HG03280 (cell line): ENCODE measurements around the gene SHROOM2.
"Not testable (repeated sequence)": the region's sequence is repeated elsewhere in the genome, so short reads cannot be mapped to it uniquely, and the experiment has no call there.

Experiments
- ATAC-seq: cut with Tn5 transposase; IDR thresholded peaks from one replicate; pipeline ENCODE4 v1.9.1; 2021; ENCODE audit warnings: mild to moderate bottlenecking, moderate library complexity; ENCODE audit not compliant: unreplicated experiment

The SHROOM2 gene

DNA sequence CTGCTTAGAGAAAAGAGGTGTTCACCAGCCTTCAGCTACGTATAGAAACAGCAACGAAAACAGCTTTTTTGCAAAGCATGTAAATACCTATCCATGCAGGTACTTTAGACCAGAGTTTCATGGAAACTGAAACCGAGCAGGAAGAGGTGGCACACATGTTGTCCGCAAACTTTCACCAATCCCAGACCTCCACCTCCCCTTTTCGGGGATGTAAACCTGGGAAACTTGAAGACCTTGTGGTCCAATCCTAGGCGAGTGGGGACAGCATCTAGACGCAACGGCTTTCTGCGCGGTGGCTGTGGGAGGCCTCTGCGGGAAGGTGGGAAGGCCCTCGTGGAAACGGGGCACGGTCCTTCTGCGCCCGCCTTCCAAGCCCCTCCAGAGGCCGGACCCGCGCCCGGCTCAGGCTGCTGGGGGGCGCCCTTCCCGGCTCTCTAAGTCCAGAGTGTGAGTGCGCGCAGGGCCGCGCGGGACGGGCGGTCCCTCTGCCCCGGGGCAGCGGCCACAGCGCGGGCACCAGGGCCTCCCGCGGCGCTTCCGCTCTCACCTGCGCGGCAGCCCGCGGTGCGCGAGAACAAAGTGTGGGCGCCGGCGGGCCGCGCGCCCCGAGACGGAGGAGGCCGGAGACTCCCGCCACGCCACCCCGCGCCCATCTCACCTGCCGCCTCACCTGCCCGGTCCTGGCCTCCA is 830 bp upstream of the SHROOM2 start:
- ATAC-seq, result no peak

DNA sequence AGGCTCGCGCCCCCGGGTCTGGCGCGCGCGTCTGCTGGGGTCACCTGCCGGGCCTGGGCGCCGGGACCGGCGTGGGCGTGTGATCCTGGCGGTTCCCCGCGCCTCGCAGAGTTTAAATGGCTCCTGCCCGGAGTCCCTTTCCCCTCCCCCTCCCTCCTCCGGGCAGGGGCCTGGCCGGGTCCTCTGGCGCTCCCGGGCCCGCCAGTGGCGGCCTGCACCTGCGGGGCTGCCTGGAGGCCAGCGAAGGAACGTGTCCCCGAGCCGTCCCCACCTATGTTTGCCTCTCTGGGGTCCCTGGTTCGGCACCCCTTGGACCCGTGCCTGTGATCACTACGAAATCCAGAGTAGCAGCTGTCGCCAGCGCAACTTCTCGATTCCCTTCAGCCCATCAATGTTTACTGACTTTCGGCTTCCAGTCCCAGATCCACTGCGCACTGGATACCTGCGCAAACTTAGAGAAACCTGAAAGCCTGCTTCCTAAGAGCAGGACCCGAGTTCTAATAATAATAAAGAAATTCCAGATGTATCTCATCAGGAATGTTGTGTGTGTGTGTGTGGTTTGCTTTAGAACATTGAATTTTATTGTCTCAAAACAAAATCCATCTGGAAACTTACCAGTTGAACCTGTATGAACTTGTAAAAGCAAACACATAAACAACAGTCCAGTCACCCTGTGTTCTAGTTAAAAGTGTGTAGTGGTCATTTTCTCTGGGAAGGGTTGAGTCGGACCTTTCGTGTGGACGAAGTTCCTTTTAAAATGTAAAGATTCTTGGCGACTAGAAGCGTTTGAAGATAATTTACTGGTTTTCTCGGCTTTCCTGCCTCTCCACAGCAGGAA is 788 bp downstream of the SHROOM2 start:
- ATAC-seq, result no peak

DNA sequence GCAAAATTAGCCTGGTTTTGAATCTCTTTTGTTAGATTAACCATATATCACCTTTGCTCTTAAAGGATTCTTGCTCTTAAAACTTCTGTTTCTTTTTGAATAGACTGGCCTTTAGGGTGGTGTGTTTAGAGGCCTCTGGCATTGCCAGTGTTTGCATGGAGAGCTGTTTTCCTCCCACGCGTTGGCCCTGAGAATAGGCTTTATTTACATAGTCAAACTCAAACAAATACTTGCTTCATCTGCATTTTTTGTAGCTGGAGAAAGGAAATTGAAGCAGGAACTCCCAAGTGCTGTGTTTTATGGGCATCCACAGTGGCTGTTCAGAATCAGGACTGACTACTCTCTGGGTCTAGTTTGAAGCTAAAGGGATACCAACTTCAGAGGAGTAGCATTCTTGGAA is 2.7 kb downstream of the SHROOM2 start:
- no peak for ATAC-seq

DNA sequence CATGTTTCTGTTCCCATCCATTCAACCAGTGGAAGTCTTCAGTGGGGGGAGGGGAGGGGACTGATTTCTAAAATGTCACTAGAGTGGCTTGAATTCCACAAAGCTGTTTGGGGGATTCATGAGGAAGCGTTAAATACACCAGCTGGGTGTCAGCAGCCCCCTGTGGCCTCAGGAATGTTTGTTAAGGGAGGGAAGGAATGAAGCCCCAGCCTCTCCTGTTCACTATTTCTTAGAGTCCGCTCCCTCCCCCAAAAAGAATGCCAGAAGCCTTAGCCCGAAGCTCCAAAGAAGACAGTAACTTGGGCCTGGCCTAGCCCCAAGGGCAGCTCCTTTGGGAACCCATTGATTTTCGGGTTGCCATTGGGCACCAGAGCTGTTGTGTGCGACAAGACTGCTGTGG is 3.3 kb downstream of the SHROOM2 start:
- no peak for ATAC-seq

DNA sequence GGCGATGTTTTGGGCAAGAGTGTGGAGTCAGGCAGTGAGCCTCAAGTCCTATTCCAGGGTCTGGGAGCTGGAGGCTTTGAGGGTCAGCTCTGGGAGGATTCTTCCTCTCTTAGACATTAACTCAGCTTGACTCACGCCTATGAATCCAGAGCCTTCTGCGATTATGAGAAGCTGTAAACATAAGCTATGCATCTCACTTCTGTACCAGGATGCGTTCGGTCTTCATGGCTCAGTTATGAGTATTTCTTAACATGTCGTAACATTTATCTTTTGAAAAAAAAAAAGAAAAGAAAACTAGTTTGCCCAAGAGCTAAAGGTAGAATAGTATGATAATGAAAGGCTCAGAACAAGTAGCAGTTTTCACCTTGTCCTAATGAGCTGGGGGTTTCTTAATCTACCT is 4.6 kb downstream of the SHROOM2 start:
- ATAC-seq, result no peak

DNA sequence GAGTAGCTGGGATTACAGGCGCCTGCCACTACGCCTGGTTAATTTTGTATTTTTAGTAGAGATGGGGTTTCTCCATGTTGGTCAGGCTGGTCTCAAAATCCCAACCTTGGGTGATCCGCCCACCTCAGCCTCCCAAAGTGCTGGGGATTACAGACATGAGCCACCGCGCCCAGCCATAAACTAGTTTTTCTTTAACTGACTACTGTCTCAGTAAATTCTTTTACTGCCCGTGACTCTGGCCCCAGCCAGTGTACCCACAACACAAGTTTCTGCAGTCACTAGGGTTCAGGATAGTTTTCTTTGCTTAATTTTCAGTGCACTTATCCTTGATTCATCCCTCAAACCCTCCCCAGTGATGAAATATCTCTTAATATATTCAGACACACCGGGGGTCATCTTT is 8.3 kb downstream of the SHROOM2 start:
- no peak for ATAC-seq

DNA sequence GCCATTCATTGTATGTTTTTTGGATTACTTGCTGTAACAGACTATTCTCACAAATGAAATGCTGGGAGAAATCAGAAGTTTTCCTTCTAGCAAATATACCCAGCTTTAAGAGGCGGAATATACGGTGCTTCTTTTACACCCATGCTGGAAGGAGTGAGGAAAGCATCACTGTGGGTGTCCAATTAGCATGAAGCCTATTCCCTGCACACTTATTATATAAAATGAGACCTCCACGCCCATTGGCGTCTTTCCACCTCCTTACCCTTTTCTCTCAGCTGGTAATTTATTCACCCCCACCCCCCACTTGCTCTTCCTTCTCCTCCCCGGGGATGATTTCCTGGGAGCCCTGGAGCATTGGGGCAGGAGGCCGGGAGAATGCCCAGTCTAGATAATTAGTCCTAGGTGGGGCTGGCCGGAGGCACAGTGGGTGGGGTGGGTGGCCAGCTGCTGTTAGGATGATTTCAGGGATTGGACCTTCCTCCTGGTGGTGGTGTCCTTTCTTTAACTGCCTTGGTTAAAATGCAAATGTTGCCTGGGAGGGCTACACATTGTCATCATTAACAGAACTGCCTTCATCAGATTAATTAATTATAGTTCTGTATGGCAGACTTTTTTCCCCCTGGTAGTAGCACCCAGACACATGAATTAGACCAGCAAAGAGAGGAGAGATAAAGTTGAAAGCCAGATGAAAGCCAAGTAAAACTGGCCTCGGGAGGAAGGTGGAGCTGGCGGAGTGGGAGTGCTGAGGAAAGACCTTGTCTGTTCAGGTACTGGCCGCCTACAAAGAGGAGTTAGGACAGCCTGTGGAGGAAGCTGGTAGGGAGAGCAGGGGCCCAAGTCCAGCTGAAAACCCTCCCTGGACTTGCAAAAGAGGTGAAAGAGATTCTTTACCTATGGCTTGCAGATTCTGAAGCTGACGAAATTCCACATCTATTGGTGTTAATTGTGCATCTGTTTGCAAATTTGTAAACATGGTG is 11.4 kb downstream of the SHROOM2 start:
- no peak for ATAC-seq

DNA sequence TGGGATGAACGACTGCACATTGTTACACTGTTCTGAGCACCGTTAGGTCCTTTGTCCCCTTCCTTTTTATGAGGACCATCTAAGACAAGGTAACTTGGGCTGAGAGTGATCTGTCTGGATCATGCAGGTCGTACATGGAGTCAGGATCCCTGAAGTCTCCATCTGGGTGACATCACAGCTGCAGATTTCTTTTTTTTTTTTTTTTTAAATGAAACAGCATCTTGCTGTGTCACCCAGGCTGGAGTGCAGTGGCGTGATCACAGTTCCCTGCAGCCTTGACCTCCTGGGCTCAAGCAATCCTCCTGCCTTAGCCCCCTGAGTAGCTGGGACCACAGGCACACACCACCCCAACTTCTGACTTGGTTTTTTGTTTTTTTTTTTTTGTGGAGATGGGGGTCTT is 16.5 kb downstream of the SHROOM2 start:
- ATAC-seq, result no peak

DNA sequence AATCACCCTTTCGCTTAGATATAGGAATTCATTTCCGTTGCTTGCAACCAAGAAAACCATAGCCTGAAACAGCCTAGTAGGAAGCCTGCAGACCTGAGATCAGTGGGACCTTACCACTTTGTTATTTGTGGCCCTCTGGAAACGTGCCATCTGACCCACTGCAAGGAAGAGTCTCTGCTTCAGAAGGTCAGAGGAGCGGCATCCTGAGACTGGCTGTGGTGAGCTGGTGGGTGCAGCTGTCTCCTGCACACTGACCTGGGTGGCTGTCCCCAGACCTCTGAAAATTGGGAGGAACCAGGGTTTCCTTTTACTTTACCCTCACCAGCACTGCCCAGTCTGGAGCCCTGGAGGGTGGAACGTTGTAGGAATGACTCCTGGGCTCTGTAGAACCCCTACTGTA is 18.2 kb downstream of the SHROOM2 start:
- no peak for ATAC-seq

DNA sequence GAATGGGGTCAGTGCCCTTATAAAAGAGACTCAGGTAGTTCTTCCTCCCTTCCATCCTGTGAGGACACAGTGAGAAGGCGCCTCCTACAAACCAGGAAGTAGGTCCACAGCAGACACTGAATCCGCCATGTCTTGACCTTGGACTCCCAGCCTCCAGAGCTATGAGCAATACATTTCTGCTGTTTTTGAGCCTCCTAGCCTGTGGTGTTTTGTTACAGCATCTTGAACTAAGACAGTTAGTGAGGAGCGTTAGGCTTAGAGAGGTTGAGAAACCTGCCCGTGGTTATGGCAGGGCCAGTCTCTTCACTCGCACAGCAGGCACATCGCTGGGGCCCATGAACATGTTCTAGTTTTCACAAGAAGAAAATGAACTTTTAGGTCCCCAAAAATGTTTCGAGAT is 19.7 kb downstream of the SHROOM2 start:
- ATAC-seq, result no peak

DNA sequence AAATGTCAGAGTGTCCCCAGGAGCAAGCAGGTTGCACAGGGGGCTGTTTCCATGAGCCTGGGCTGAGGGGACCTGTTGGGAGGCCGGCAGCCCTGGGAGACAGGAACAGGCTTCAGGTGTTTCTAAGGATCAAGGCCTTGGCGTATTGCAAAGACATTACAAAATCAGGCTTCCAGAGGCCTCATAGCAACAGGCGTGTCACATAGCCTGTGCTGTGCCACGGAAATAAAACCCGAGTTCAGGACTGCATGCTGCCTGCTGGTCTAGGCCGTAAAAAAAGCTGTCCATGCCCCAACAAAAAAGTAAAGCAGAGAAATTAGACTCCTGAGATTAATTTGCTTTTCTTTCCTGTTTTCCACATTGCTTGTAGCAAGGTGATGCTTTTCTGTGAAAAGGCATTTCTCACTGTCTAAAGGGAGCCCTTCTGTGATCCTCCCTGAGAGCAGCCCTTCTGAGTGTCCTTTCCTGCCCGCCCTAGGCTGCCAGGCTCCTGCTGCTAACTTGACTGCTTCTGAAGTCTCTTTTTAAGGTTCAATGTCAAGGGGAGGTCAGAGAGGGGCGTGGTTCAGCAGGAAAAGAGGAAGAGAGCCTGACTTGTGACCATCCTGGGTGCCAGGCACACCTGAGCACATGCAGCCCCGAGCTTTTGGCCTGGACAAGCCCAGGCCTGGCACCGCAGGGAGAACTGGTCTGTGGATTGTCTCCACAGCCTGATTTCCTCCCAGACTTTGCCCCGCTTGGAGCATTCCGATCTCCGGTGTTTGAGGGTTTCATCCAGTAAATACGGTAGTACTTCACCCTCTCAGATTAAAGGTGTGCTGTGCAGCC is 21.3 kb downstream of the SHROOM2 start:
- no peak for ATAC-seq

DNA sequence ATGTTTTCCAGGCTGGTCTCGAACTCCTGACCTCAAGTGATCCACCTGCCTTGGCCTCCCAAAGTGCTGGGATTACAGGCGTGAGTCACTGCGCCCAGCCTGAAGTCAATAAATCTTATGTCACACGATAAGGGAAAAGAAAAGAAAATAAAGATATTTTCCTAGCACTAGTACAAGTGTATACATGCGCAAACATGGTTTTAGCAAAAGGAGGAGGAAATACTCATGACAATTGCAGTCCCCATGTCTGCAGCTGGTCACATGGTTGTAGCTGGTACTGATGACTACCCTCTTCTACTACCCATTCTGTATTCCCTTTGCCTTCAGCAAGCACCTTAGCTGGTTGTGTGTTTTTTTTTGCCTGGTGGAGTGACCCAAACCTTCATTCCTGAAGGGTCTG is 23.6 kb downstream of the SHROOM2 start:
- ATAC-seq, result not testable (repeated sequence)

DNA sequence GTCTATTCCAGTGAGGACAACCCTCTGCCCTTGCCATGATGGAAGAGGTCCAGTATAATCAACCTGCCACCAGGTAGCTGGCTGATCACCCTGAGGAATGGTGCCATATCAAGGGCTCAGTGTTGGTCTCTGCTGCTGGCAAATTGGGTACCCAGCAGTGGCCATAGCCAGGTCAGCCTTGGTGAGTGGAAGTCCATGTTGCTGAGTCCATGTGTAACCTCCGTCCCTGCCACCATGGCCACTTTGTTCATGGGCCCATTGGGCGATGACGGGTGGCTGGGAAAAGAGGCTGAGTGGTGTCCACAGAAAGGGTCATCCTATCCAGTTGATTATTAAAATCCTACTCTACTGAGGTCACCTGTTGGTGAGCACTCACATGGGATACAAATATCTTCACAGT is 24.9 kb downstream of the SHROOM2 start:
- ATAC-seq, result not testable (repeated sequence)

DNA sequence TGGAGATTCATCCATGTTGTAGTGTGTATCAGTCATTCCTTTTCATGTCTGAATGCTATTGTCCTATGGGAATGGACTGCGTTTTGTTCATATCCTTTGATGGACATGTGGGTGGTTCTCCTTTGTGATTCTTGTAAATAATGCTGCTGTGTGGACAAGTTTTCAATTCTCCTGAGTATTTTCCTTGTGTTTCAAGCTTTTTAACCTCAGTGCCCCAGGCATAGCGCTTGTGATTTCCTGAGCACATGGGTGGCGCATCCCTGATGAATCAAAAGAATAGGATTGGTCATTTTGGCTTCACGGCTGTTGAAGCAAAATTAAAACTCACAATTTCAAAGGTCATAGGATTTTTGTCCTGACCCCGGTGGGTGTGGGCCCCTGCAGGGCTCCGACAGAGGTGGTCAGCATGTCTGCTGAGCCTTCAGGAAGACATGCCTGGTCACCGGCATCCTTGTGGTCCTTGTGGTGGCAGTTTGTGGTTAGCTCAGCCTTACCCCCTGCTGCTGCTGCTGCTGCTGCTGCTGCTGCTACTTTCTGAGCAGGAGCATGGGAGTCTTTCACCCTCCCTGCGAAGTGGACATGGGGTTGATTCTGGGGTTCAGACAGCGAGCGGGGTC is 30.0 kb downstream of the SHROOM2 start:
- ATAC-seq, result no peak

DNA sequence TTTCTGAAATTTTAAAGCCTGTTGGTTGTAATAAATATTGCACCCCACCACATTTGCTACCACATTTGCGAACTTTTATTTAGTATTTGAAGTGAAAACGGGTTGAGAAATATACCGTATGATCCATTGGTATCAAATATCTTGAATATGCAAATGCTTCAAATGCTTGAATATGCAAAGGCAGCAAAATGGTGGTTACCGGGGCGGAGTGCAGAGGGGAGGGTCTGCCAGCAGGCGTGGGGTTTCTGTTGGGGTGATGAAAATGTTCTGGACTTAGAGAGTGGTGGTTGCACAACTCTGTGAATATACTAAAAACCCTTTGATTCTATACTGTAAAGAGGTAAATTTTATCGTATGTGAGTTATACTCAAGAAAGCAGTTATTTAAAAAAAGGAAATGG is 35.3 kb downstream of the SHROOM2 start:
- no peak for ATAC-seq

DNA sequence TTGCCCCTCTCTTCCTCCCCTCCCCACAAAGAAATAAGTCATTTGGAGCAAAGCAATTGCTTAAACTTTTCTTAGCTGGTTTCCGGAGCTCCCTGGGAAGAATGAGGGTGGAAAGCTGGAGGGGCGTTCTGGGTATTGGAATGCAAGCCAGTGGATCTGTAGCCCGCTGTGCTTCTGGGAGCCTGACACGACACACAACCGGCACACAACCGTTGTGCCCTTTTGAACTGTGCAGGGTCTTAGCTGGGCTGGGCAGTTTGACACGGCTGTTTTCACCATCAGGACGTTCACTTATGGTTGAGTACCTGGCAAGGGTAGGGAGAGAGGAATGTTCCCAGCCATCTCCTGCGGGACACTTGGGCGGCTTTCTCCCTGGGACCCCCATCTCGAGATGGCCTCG is 38.3 kb downstream of the SHROOM2 start:
- no peak for ATAC-seq

DNA sequence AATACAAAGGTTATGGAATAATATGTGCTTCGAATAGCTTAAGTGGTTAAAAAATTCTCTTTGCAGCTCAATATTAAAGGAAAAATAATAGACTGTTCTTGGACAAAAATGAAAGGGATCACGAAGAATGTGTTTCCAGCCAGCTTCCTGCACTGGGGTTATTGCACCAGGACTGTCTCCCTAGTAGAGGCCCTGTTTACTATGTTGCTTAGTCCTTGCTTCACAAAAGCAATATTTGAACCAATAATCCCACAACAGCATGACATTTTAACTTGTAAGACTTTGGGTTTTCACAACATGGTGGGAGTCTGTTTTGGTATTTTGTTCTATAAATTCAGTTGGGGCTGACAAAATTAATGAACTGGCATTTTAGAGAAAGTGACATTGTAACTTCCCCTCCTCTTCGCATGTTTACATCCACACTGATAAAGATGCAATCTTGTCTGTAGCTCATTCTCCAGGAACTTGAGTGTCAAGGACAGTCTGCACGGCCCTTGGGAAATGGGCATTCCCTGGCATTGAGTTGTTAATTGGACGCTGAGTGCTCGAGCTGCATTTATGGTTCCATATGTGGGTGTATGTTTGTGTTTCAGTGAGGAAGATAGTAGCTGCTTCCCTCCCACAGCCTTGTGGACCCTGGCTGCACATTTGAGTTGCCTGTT is 39.0 kb downstream of the SHROOM2 start:
- no peak for ATAC-seq

DNA sequence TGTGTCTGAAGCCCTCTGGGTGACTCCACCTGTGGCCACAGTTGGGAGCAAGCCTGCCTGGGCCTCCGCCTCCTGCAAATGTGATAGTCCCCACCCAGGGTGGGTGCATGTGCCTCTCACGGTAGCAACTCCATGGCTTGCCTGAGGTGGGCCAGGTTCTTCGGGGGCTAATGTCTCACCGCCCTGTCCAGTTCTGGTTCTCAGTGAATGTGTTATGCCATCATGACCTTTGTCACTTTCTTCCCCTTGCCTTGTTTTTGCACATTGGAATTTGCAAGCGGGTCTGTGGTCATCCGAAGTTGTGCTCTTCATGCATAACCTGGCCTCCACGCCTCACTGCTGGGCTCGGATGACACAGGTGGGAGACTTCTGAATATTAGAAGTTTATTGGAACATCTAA is 39.7 kb downstream of the SHROOM2 start:
- no peak for ATAC-seq
